ENCODE results near the gene BSPH1.
"Not testable (repeated sequence)": the region's sequence is repeated elsewhere in the genome, so short reads cannot be mapped to it uniquely, and the experiment has no call there.

The BSPH1 gene

DNA sequence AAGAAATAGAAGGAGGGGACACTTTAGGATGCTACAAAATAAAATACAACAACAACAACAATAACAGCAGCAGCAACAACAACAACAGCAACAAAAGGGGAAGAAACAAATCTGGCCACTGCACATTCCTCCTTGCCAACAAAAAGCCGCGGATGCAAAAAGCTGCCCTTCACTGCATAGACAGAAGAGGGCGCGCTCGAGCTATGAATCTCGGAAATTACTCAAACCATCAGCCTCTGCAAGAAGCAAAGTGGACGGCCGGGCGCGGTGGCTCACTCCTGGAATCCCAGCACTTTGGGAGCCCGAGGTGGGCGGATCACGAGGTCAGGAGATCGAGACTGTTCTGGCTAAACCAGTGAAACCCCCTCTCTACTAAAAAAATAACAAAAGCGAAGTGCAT, 71.9 kb downstream of the BSPH1 start:
- not testable (repeated sequence) for DNase-seq (ENCODE audit: low read depth)

Data from stimulated activated CD8-positive, alpha-beta memory T cell treated with anti-CD3 and anti-CD28 coated beads, Interleukin-12 subunit alpha, Interleukin-12 subunit beta, amount 100 ng/mL, for 1 hour (primary cell).